ENCODE measurements around the gene ICAM3. TPM values are rescaled to one million over a fixed set of nuclear protein-coding genes. Genes with fewer than 3 reads are reported as not detected.

ICAM3 gene
- total RNA-seq, 1 donor from 2014 or later = 31.3 TPM

DNA sequence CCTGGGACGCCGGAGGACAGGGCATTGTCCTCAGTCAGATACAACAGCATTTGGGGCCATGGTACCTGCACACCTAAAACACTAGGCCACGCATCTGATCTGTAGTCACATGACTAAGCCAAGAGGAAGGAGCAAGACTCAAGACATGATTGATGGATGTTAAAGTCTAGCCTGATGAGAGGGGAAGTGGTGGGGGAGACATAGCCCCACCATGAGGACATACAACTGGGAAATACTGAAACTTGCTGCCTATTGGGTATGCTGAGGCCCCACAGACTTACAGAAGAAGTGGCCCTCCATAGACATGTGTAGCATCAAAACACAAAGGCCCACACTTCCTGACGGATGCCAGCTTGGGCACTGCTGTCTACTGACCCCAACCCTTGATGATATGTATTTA, 54.0 kb downstream of the ICAM3 start:
- no peaks in the 10 kb centered on the region for H3K9me3 ChIP-seq (replicated peaks)
- no peak for TF ChIP-seq CTCF (IDR thresholded peaks at IDR 0.05; ENCODE audit: borderline replicate concordance)
- peaks cover 36% of the 10 kb centered on the region for H3K36me3 ChIP-seq
- H3K27me3 ChIP-seq (ENCODE audit: low read depth) = peaks cover 37% of the 10 kb centered on the region
- H3K27ac ChIP-seq (replicated peaks) = peak overlapping the region; percentile 82
- H3K4me3 ChIP-seq = no peak overlapping the region
- intact Hi-C loops (cut with micrococcal nuclease) = no loop called here
- DNase-seq = no peak
- H3K4me1 ChIP-seq = peaks cover 56% of the 10 kb centered on the region

- Histone ChIP-seq H3K27me3 (ENCODE audit: low read depth) (peaks cover 32% of the 10 kb centered on the region), H3K4me3 (no peak overlapping the region), H3K9me3 (replicated peaks) (no peaks in the 10 kb centered on the region), H3K4me1 (peaks cover 52% of the 10 kb centered on the region), H3K27ac (replicated peaks) (no peak overlapping the region), H3K36me3 (peaks cover 36% of the 10 kb centered on the region)
- no peak for TF ChIP-seq CTCF (IDR thresholded peaks at IDR 0.05; ENCODE audit: borderline replicate concordance)
- DNase-seq = no peak
- intact Hi-C loops (cut with micrococcal nuclease) = no loop called here
Observed at GRCh38 chr19:10284960-10285278, 54.5 kb downstream of the ICAM3 start.

DNA sequence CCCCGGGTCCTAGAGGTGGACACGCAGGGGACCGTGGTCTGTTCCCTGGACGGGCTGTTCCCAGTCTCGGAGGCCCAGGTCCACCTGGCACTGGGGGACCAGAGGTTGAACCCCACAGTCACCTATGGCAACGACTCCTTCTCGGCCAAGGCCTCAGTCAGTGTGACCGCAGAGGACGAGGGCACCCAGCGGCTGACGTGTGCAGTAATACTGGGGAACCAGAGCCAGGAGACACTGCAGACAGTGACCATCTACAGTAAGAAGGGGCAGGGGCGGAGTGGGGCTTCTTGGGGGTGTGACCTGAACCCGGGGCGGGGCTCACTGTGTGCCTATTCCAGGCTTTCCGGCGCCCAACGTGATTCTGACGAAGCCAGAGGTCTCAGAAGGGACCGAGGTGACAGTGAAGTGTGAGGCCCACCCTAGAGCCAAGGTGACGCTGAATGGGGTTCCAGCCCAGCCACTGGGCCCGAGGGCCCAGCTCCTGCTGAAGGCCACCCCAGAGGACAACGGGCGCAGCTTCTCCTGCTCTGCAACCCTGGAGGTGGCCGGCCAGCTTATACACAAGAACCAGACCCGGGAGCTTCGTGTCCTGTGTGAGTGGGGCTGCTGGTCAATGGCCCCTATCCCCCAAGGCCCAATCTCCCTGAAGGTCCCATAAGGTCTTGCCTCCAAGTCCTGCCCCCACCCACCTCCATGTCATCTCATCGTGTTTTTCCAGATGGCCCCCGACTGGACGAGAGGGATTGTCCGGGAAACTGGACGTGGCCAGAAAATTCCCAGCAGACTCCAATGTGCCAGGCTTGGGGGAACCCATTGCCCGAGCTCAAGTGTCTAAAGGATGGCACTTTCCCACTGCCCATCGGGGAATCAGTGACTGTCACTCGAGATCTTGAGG, 55.1 kb downstream of the ICAM3 start:
- H3K4me1 ChIP-seq = peaks cover 46% of the 10 kb centered on the region
- H3K36me3 ChIP-seq = peaks cover 36% of the 10 kb centered on the region
- H3K9me3 ChIP-seq (replicated peaks) = no peaks in the 10 kb centered on the region
- H3K4me3 ChIP-seq = no peak overlapping the region
- TF ChIP-seq CTCF (IDR thresholded peaks at IDR 0.05; ENCODE audit: borderline replicate concordance) = no peak
- H3K27ac ChIP-seq (replicated peaks) = no peak overlapping the region
- intact Hi-C loops (cut with micrococcal nuclease) = no loop called here
- H3K27me3 ChIP-seq (ENCODE audit: low read depth) = peaks cover 26% of the 10 kb centered on the region
- no peak for DNase-seq

Other genes with a start within 250 kb of the ICAM3 start
- gene ANGPTL6, start 236.9 kb downstream of the ICAM3 start, total RNA-seq = not detected
- gene PPAN, start 233.3 kb downstream of the ICAM3 start, total RNA-seq = 23.6 TPM
- 4.1 TPM for gene P2RY11, start 227.9 kb downstream of the ICAM3 start, total RNA-seq
- gene EIF3G, start 219.7 kb downstream of the ICAM3 start, total RNA-seq = 172 TPM
- 23.9 TPM for gene DNMT1, start 144.7 kb downstream of the ICAM3 start, total RNA-seq
- gene S1PR2, start 108.3 kb downstream of the ICAM3 start, total RNA-seq = 3.5 TPM
- gene MRPL4, start 87.4 kb downstream of the ICAM3 start, total RNA-seq = 77.0 TPM
- 7.1 TPM for gene ICAM1, start 68.5 kb downstream of the ICAM3 start, total RNA-seq
- gene ICAM4, start 52.7 kb downstream of the ICAM3 start, total RNA-seq = 0.36 TPM
- 0.49 TPM for gene ICAM5, start 49.7 kb downstream of the ICAM3 start, total RNA-seq
- gene ZGLP1, start 29.8 kb downstream of the ICAM3 start, total RNA-seq = 0.74 TPM
- 17.4 TPM for gene FDX2, start 23.6 kb downstream of the ICAM3 start, total RNA-seq
- 11.1 TPM for gene RAVER1, start 6.1 kb downstream of the ICAM3 start, total RNA-seq
- gene TYK2, start 40.9 kb upstream of the ICAM3 start, total RNA-seq = 55.1 TPM
- gene CDC37, start 63.9 kb upstream of the ICAM3 start, total RNA-seq = 142 TPM
- 20.0 TPM for gene PDE4A, start 80.9 kb upstream of the ICAM3 start, total RNA-seq
- 74.5 TPM for gene KEAP1, start 163.7 kb upstream of the ICAM3 start, total RNA-seq
- 0.11 TPM for gene S1PR5, start 177.8 kb upstream of the ICAM3 start, total RNA-seq
- 48.7 TPM for gene ATG4D, start 204.3 kb upstream of the ICAM3 start, total RNA-seq
- gene KRI1, start 226.4 kb upstream of the ICAM3 start, total RNA-seq = 10.2 TPM
- gene CDKN2D, start 229.4 kb upstream of the ICAM3 start, total RNA-seq = 9.4 TPM
- not detected for gene AP1M2, start 247.7 kb upstream of the ICAM3 start, total RNA-seq